Endothelial cell (in vitro differentiated cells): ENCODE results near the gene LGALS1. TPM values are rescaled to one million over a fixed set of nuclear protein-coding genes. Genes with fewer than 3 reads are reported as not detected.
A peak's percentile ranks its signal among the peaks of the same experiment; 100 is the strongest.
"Not testable (repeated sequence)": the region's sequence is repeated elsewhere in the genome, so short reads cannot be mapped to it uniquely, and the experiment has no call there.

Experiments used
- DNase-seq: peaks from one replicate; pipeline ENCODE4 v3.0.0; 2021; ENCODE audit warnings: low spot score
- H3K27ac Mint-ChIP-seq: one replicate; pipeline ENCODE4 v1.8.0; 2021; ENCODE audit warnings: mixed read lengths, inconsistent platforms; ENCODE audit not compliant: unreplicated experiment
- H3K27me3 Mint-ChIP-seq: one replicate; pipeline ENCODE4 v1.8.0; 2021; ENCODE audit warnings: mild to moderate bottlenecking, moderate library complexity, mixed read lengths, inconsistent platforms; ENCODE audit not compliant: unreplicated experiment
- H3K36me3 Mint-ChIP-seq: one replicate; pipeline ENCODE4 v1.8.0; 2021; ENCODE audit warnings: mild to moderate bottlenecking, low read depth, mixed read lengths, inconsistent platforms; ENCODE audit not compliant: unreplicated experiment
- H3K4me1 Mint-ChIP-seq: one replicate; pipeline ENCODE4 v1.8.0; 2021; ENCODE audit warnings: mild to moderate bottlenecking, mixed read lengths, inconsistent platforms; ENCODE audit not compliant: unreplicated experiment
- H3K4me3 Mint-ChIP-seq: one replicate; pipeline ENCODE4 v1.8.0; 2021; ENCODE audit warnings: mild to moderate bottlenecking, mixed read lengths, inconsistent platforms; ENCODE audit not compliant: unreplicated experiment
- H3K9me3 Mint-ChIP-seq: one replicate; pipeline ENCODE4 v1.8.0; 2021; ENCODE audit warnings: mixed read lengths, inconsistent platforms; ENCODE audit not compliant: unreplicated experiment
- total RNA-seq: library from RNA; stranded (reverse); fragmentation: NEBNext Ultra II Directional; extraction: Animal tissue kit (Norgen Biotek cat#: 25700); gene quantifications from one replicate; pipeline ENCODE4 v1.2.1, GENCODE V29; 2021; ENCODE audit not compliant: unreplicated experiment
- TF ChIP-seq, protein P1 (sequence below): fragments of 200-600 bp; sonication (generic); IDR thresholded peaks from one replicate; pipeline ENCODE4 v1.5.0; 2021; ENCODE audit warnings: antibody characterized with exemption; ENCODE audit not compliant: unreplicated experiment

Gene LGALS1
- total RNA-seq, 1 donor from 2014 or later = 18.6 TPM

DNA sequence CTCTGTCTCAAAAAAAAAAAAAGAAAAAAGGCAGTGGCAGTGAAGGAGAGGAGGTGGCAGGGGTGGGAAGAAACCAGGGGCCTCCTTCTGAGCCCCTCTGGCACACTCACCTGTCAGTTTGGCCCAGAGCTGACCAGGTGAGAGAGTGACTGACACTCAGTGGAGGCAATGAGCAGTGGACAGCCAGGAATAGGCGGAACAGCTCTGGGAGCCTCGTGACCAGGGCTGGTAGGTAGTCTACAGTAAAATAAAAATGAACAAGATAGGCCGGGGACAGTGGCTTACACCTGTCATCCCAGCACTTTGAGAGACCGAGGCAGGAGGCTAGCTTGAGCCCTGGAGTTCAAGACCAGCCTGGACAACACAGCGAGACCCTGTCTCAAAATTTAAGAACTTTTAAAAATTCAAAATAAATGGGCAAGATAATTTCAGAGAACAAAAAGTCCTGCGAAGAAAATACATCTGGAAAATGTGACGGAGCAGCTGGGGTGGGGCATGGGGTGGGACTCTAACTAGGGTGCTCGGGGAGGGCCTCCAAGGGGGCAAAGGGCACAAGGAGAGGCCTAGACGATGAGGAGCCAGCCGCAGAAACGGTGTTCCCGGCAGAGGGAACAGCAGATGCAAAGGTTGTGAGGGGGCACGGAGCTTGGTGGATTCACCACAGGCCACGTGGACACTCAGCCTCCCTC is 20.7 kb upstream of the LGALS1 start:
- peaks cover 8% of the 10 kb centered on the region for H3K27me3 Mint-ChIP-seq
- TF ChIP-seq, protein P1, sequence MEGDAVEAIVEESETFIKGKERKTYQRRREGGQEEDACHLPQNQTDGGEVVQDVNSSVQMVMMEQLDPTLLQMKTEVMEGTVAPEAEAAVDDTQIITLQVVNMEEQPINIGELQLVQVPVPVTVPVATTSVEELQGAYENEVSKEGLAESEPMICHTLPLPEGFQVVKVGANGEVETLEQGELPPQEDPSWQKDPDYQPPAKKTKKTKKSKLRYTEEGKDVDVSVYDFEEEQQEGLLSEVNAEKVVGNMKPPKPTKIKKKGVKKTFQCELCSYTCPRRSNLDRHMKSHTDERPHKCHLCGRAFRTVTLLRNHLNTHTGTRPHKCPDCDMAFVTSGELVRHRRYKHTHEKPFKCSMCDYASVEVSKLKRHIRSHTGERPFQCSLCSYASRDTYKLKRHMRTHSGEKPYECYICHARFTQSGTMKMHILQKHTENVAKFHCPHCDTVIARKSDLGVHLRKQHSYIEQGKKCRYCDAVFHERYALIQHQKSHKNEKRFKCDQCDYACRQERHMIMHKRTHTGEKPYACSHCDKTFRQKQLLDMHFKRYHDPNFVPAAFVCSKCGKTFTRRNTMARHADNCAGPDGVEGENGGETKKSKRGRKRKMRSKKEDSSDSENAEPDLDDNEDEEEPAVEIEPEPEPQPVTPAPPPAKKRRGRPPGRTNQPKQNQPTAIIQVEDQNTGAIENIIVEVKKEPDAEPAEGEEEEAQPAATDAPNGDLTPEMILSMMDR = no peak
- H3K36me3 Mint-ChIP-seq = peaks cover 6% of the 10 kb centered on the region
- no peak for DNase-seq
- H3K4me1 Mint-ChIP-seq = peaks cover 13% of the 10 kb centered on the region
- no peak overlapping the region for H3K4me3 Mint-ChIP-seq
- no peak overlapping the region for H3K27ac Mint-ChIP-seq
- H3K9me3 Mint-ChIP-seq = no peaks in the 10 kb centered on the region

DNA sequence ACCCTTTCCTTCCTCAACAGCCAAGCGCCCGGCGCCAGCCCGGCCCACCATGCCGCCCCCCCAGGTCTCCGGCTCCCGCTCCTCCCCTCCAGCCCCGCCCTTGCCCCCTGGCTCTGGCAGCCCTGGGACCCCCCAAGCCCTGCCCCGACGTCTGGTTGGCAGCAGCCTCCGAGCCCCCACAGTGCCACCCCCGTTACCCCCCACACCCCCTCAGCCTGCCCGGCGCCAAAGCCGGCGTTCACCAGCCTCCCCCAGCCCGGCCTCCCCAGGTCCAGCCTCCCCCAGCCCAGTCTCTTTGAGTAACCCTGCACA is 20.2 kb upstream of the LGALS1 start:
- H3K36me3 Mint-ChIP-seq = peaks cover 3% of the 10 kb centered on the region
- H3K4me1 Mint-ChIP-seq = peaks cover 14% of the 10 kb centered on the region
- no peak for DNase-seq
- H3K4me3 Mint-ChIP-seq = no peak overlapping the region
- TF ChIP-seq, protein P1 = no peak
- peaks cover 9% of the 10 kb centered on the region for H3K27me3 Mint-ChIP-seq
- H3K27ac Mint-ChIP-seq = no peak overlapping the region
- H3K9me3 Mint-ChIP-seq = no peaks in the 10 kb centered on the region

DNA sequence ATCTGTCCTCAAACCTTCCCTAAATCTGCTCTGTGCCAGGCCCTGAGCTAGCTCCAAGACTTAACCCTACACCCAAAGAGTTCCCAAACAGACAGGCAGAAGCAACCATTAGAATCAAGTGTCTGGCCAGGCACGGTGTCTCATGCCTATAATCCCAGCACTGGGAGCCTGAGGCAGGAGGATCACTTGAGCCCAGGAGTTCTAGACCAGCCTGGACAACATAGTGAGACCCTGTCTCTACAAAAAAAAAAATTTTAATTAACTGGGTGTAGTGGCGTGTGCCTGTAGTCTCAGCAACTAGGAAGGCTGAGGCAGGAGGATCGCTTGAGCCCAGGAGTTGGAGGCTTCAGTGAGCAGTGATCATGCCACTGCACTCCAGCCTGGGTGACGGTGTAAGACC is 18.9 kb upstream of the LGALS1 start:
- not testable (repeated sequence) for H3K4me3 Mint-ChIP-seq, DNase-seq

DNA sequence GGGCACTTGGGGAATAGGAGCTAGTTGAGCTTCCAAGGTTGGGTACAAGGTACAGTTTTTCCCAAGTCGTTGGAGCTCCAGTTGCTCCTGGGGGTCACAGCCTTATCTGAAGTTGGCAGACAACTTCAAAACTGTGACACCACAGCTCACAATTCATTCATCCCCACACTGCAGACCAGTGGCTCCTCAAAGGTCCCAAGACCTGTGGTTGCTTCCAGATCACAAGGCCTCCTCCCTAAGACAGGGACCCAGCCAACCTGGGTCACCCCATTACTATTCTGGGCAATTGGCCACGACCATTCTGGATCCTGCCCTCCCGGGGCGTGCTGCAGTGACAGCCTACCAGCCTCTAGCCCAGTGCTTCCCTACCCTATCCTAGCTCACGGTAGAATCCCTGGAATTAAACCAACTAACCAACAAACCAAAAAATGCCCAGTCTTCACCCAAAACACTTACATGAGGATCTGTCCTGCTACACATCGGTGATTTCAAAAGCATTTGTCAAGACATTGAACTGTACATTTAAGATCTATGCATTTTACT is 17.8 kb upstream of the LGALS1 start:
- peak overlapping the region; percentile 84 for H3K27ac Mint-ChIP-seq
- H3K4me1 Mint-ChIP-seq = peaks cover 14% of the 10 kb centered on the region
- TF ChIP-seq, protein P1 = no peak
- no peaks in the 10 kb centered on the region for H3K36me3 Mint-ChIP-seq
- peaks cover 11% of the 10 kb centered on the region for H3K27me3 Mint-ChIP-seq
- peak overlapping the region; percentile 94 for H3K4me3 Mint-ChIP-seq
- H3K9me3 Mint-ChIP-seq = no peaks in the 10 kb centered on the region
- no peak for DNase-seq

More for the DNA sequence above, 18.9 kb upstream of the LGALS1 start:
- H3K36me3 Mint-ChIP-seq, H3K27ac Mint-ChIP-seq, H3K9me3 Mint-ChIP-seq: not testable (repeated sequence)
- Mint-ChIP-seq H3K27me3 (peaks cover 11% of the 10 kb centered on the region), H3K4me1 (peaks cover 14% of the 10 kb centered on the region)

DNA sequence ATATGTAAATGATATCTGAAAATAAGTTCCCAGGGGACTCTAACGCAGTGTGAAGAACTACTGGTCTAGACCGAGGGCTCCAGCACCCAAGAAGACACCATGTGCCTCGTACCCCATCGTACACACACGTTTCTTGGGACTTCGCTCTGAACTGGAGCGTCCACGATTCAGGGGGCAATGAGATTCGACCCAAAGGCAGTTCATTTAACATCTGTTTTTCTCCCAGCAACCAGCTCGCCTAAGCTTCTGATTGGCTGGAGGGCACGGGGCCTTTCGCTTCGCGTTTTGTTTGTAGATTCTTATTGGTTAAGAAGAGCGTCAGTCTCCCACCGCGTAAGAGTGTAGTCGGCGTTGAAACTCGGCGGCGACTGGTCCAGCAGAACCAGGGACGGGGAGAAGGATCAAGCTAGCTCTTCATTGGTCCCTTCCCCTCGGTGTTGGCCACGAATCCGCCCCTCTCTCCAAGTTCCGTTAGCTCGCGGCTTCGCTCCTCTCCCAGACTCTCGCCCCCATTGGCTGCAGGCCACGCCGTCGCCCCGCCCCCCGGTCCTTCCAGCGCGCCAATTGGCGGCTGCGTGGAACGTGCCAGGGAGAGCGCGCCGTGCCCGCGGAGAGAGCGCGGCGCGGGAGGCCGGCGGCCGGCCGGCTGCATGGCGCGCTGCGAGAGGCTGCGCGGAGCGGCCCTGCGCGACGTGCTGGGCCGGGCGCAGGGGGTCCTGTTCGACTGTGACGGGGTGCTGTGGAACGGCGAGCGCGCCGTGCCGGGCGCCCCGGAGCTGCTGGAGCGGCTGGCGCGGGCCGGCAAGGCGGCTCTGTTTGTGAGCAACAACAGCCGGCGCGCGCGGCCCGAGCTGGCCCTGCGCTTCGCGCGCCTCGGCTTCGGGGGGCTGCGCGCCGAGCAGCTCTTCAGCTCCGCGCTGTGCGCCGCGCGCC is 17.0 kb upstream of the LGALS1 start, which contains the start of gene PDXP:
Gene PDXP (plus strand): TSS at position 591 of the 933 bp plus-strand sequence. CDS start 60 bp downstream, at position 651.
- peak; percentile 99 for DNase-seq
- peaks cover 11% of the 10 kb centered on the region for H3K27me3 Mint-ChIP-seq
- TF ChIP-seq, protein P1 = no peak
- peak within 1 kb of the TSS; percentile 84 for H3K27ac Mint-ChIP-seq
- no peaks in the 10 kb centered on the region for H3K9me3 Mint-ChIP-seq
- H3K36me3 Mint-ChIP-seq = no peaks in the 10 kb centered on the region
- H3K4me1 Mint-ChIP-seq = peaks cover 14% of the 10 kb centered on the region
- peak within 1 kb of the TSS; percentile 94 for H3K4me3 Mint-ChIP-seq
